SK-N-MC (cell line): ENCODE results near the gene SKP2.

Experiments used
- EZH2 ChIP-seq: fragments of 200-600 bp; sonication (generic); IDR thresholded peaks from one replicate; pipeline ENCODE4 v1.6.1; 2017; ENCODE audit warnings: antibody characterized with exemption
- FOXP2 ChIP-seq: optimal IDR thresholded peaks from 2 replicates; pipeline ENCODE3; 2011; ENCODE audit warnings: mild to moderate bottlenecking, moderate library complexity; ENCODE audit not compliant: insufficient read depth; ENCODE audit errors: extremely low read length, control extremely low read depth
- POLR2AphosphoS5 ChIP-seq: IDR thresholded peaks from 2 replicates; pipeline ENCODE4 v1.6.1; 2012; ENCODE audit warnings: mild to moderate bottlenecking, low read depth, low read length, borderline replicate concordance

GRCh38 chr5:36105819-36106218, 46.1 kb upstream of the SKP2 start:
- TF ChIP-seq EZH2 (no peak), POLR2AphosphoS5 (no peak), FOXP2 (no peak)
